ENCODE measurements around the gene CSNK1D.

The CSNK1D gene

GRCh38 chr17:82291582-82292250 lies 18.2 kb upstream of the CSNK1D start:
- no peaks in the 10 kb centered on the region for H3K27me3 Mint-ChIP-seq (ENCODE audit: low read depth)
- H3K9me3 Mint-ChIP-seq, result no peaks in the 10 kb centered on the region
- H3K36me3 Mint-ChIP-seq (ENCODE audit: low read depth), result peaks cover 5% of the 10 kb centered on the region
- peak overlapping the region; percentile 64 for H3K27ac Mint-ChIP-seq
- peak overlapping the region; percentile 71 for H3K4me3 Mint-ChIP-seq
- peaks cover 27% of the 10 kb centered on the region for H3K4me1 Mint-ChIP-seq (ENCODE audit: low read depth)

DNA sequence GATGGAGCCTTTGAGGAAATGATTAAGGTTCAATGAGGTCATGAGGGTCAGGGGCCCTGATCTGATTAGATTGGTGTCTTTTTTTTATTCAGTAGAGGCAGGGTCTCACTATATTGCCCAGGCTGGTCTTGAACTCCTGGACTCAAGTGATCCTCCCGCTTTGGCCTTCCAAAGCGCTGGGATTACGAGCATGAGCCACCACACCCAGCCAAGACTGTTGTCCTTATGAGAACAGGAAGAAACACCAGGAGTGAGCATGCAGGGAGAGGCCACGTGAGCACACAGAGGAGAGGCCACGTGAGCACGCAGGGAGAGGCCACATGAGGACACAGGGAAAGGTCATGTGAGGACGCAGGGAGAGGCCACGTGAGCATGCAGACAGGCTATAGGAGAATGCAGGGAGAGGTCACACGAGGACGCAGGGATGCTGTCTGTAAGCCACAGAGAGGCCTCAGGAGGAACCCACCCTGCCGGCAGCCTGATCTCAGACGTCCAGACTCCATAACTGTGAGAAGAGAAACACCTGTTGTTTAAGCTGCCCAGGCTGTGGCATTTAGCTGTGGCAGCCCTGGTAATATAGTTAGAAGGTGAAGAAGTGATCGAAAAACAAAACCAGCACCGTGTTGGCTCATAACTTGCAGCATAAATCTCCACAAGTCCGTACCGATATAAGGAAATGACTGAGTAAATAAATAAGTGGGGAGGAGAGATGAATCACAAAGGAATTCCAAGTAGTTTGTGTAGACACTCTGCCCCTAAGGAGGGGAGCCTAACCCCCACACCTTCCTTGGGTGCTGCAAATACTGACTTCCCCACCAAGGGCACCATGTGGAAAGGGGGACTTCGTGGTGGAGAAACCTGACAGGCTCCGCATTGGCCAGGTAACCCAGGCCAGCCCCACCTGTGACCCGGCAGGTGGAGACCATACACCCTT lies 14.6 kb upstream of the CSNK1D start:
- Mint-ChIP-seq H3K4me1 (ENCODE audit: low read depth) (peaks cover 3% of the 10 kb centered on the region), H3K27ac (no peak overlapping the region), H3K36me3 (ENCODE audit: low read depth) (no peaks in the 10 kb centered on the region), H3K27me3 (ENCODE audit: low read depth) (peaks cover 5% of the 10 kb centered on the region), H3K4me3 (no peak overlapping the region), H3K9me3 (no peaks in the 10 kb centered on the region)

DNA sequence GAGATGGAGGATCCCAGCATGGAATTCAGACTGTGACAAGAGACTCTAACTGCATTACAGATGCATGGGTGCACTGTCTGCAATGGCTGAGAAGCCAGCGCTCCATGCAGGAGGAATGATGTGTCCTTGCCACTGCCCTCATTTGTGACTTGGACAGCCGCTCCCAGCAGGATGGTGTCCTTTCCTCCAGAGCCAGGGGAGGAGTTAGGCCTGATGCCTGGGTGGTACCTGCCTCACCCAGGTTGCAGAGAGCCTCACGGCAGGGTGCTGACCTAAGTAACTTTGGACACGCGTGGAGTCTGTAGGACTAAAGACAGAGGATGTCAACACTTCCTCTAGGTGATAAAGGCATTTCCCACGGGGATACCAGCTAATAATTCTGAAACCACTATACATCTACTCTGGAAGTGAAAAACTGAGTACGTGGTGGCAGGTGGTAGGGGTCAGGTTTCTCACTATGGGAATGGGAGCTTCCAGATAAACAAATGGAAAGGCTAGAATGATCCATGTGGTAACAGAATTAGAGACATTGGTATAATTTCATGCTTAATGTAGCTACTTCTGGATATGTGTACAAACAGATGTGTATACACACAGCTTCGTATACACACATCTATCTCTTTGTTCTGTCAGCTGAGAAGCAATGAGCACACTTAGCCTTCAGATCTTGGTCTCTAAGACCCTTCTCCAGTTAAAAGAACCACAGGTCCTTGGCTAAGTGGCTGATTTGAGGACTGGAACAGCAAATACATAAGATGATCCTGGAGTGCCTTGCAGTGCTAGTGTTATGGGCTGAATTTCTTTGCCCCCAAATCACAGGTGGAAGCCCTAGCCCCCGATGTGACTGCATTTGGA lies 13.7 kb upstream of the CSNK1D start:
- Mint-ChIP-seq H3K27me3 (ENCODE audit: low read depth) (peaks cover 5% of the 10 kb centered on the region), H3K4me1 (ENCODE audit: low read depth) (peaks cover 3% of the 10 kb centered on the region), H3K36me3 (ENCODE audit: low read depth) (no peaks in the 10 kb centered on the region), H3K4me3 (no peak overlapping the region), H3K9me3 (no peaks in the 10 kb centered on the region), H3K27ac (no peak overlapping the region)

- Mint-ChIP-seq H3K27ac (no peak overlapping the region), H3K4me1 (ENCODE audit: low read depth) (peaks cover 14% of the 10 kb centered on the region), H3K4me3 (no peak overlapping the region), H3K36me3 (ENCODE audit: low read depth) (no peaks in the 10 kb centered on the region), H3K27me3 (ENCODE audit: low read depth) (peaks cover 5% of the 10 kb centered on the region), H3K9me3 (no peaks in the 10 kb centered on the region)
Measured at GRCh38 chr17:82285141-82285540, 11.6 kb upstream of the CSNK1D start.

DNA sequence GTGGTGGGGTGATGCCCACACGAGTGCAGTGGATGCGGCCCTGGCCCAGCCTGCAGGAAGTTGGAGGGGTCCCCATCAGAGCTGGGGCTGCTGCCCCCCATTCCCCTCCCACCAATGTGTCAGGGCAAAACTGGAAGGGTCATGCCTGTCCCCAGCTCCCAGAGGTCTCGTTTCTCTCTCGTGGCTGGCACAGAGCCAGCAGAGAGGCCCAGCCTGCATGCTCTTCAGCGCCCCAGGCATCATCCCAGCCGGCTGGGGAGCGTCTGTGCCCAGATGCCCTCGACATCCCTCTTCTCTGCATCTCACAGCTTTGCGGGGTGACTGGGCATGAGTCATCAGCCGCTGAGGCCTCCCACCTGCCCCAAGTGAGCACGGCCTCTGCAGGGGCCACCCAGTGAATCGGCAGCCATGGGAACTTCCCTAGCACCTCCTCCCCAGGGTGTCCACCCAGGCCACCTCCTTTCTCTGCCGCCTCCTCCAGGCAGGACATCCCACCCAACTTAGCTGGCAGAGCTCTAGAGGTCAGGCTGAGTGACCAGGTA lies 9.8 kb upstream of the CSNK1D start:
- no peak overlapping the region for H3K4me3 Mint-ChIP-seq
- peaks cover 5% of the 10 kb centered on the region for H3K27me3 Mint-ChIP-seq (ENCODE audit: low read depth)
- H3K27ac Mint-ChIP-seq, result no peak overlapping the region
- H3K4me1 Mint-ChIP-seq (ENCODE audit: low read depth), result peaks cover 14% of the 10 kb centered on the region
- no peaks in the 10 kb centered on the region for H3K36me3 Mint-ChIP-seq (ENCODE audit: low read depth)
- no peaks in the 10 kb centered on the region for H3K9me3 Mint-ChIP-seq

- no peaks in the 10 kb centered on the region for H3K9me3 Mint-ChIP-seq
- H3K27me3 Mint-ChIP-seq (ENCODE audit: low read depth), result peaks cover 5% of the 10 kb centered on the region
- H3K4me1 Mint-ChIP-seq (ENCODE audit: low read depth), result peaks cover 13% of the 10 kb centered on the region
- H3K27ac Mint-ChIP-seq, result no peak overlapping the region
- H3K4me3 Mint-ChIP-seq, result no peak overlapping the region
- H3K36me3 Mint-ChIP-seq (ENCODE audit: low read depth), result no peaks in the 10 kb centered on the region
Measured at GRCh38 chr17:82282239-82283207, 9.0 kb upstream of the CSNK1D start.

DNA sequence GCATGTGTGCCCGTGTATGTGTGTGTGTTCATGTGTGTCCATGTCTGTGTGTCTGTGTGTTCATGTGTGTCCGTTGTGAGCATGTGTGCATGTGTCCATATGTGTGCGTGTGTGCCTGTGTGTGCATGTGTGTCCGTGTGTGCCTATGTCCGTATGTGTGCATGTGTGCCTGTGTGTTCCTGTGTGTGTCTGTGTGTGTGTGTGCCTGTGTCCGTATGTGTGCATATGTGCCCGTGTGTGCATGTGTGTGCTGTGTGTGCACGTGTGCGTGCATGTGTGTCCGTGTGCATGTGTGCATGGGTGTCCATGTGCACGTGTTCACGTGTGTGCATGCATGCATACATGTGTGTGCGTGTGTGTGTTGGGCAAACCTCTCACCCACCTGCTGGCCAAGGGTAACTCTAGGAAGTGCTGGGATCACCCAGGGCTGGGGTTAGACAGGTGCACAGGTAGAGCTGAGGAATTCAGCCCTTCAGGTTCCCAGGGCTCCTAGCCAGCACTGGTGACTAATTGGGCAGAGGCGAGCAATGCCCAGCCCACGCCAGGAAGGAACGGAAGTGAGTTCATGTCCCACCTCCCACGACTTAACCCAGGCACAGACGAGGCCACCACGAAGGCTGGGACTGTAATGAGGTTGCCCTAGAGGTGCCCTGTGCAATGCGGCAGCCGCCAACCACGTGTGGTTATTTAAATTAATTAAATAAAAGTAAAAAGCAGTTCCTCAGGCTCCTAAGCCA lies 8.2 kb upstream of the CSNK1D start:
- Mint-ChIP-seq H3K27ac (no peak overlapping the region), H3K4me3 (no peak overlapping the region), H3K27me3 (ENCODE audit: low read depth) (peaks cover 5% of the 10 kb centered on the region), H3K9me3 (no peaks in the 10 kb centered on the region), H3K4me1 (ENCODE audit: low read depth) (peaks cover 13% of the 10 kb centered on the region), H3K36me3 (ENCODE audit: low read depth) (no peaks in the 10 kb centered on the region)

DNA sequence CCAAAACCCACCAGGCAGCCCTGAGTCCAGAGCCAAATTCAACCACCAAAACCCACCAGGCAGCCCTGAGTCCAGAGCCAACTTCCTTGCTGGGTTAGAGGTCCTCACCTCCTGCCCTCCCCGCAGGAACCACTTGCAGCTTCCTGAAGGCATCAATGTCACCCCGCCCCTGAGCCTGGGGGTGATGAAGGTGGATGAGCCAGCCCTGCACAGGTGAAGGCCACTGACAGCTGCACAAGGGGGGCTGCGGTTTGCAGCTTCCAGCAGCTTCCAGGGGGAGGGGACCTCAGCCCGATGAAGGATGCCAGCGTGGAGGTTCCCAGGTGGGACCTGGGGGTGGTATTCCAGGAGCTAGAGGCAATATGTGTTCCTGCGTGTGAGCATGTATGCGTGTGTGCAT lies 7.6 kb upstream of the CSNK1D start:
- Mint-ChIP-seq H3K4me3 (no peak overlapping the region), H3K9me3 (no peaks in the 10 kb centered on the region), H3K27ac (no peak overlapping the region), H3K4me1 (ENCODE audit: low read depth) (peaks cover 13% of the 10 kb centered on the region), H3K27me3 (ENCODE audit: low read depth) (peaks cover 5% of the 10 kb centered on the region), H3K36me3 (ENCODE audit: low read depth) (no peaks in the 10 kb centered on the region)

- no peak overlapping the region for H3K4me3 Mint-ChIP-seq
- H3K36me3 Mint-ChIP-seq (ENCODE audit: low read depth), result no peaks in the 10 kb centered on the region
- no peak overlapping the region for H3K27ac Mint-ChIP-seq
- H3K9me3 Mint-ChIP-seq, result no peaks in the 10 kb centered on the region
- peaks cover 5% of the 10 kb centered on the region for H3K27me3 Mint-ChIP-seq (ENCODE audit: low read depth)
- peaks cover 15% of the 10 kb centered on the region for H3K4me1 Mint-ChIP-seq (ENCODE audit: low read depth)
Measured at GRCh38 chr17:82280537-82280936, 7.0 kb upstream of the CSNK1D start.

DNA sequence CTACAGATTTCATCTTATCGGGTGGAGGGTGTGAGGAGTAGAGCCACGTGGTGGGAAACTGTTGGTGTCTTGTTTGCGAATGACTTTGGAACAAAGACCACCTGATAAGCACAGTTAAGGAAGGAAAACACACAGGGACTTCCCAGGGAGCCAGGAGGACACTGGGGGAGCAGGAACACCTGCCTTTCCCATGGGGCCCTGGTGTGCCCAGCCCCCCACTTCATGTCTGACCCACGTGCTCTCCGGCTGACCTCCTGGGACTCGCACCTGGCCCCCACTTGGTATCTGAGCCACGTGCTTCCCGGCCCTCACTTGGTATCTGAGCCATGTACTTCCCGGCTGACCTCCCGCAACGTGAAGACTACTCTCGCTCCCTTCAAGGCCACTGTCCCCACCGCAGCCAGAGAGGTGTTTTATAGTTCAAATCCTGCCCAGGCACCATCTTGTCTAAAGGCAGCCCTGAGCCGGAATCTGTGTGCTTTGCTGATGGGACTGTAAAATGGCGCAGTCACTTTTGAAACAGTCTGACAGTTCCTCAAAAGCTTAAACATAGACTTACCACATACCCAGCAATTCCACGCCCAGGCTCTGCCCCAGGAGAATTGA lies 5.4 kb upstream of the CSNK1D start:
- Mint-ChIP-seq H3K9me3 (no peaks in the 10 kb centered on the region), H3K4me3 (no peak overlapping the region), H3K27ac (no peak overlapping the region), H3K4me1 (ENCODE audit: low read depth) (peaks cover 18% of the 10 kb centered on the region), H3K27me3 (ENCODE audit: low read depth) (no peaks in the 10 kb centered on the region), H3K36me3 (ENCODE audit: low read depth) (no peaks in the 10 kb centered on the region)

DNA sequence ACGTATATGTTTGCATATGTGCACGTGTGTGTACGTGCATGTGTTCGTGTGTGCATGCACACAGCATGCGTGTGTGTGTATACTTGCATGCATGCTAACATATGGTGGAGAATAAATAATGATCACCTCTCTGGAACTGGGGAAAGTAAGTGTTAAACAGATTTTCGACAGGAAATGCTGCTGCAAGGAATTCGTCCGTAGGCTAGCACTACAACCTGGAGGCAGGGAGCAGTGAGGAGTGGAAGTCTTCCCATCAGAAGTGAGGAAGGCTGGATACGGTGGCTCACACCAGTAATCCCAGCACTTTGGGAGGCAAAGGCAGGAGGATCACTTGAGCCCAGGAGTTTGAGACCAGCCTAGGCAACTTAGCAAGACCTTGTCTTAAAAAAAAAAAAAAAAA lies 4.8 kb upstream of the CSNK1D start:
- H3K27me3 Mint-ChIP-seq (ENCODE audit: low read depth), result no peaks in the 10 kb centered on the region
- H3K9me3 Mint-ChIP-seq, result no peaks in the 10 kb centered on the region
- peaks cover 18% of the 10 kb centered on the region for H3K4me1 Mint-ChIP-seq (ENCODE audit: low read depth)
- H3K4me3 Mint-ChIP-seq, result no peak overlapping the region
- H3K27ac Mint-ChIP-seq, result no peak overlapping the region
- H3K36me3 Mint-ChIP-seq (ENCODE audit: low read depth), result no peaks in the 10 kb centered on the region

- Mint-ChIP-seq H3K4me1 (ENCODE audit: low read depth) (peaks cover 18% of the 10 kb centered on the region), H3K27me3 (ENCODE audit: low read depth) (no peaks in the 10 kb centered on the region), H3K9me3 (no peaks in the 10 kb centered on the region), H3K27ac (no peak overlapping the region), H3K36me3 (ENCODE audit: low read depth) (no peaks in the 10 kb centered on the region), H3K4me3 (no peak overlapping the region)
Measured at GRCh38 chr17:82277851-82278250, 4.4 kb upstream of the CSNK1D start.

- Mint-ChIP-seq H3K27me3 (ENCODE audit: low read depth) (no peaks in the 10 kb centered on the region), H3K9me3 (no peaks in the 10 kb centered on the region), H3K27ac (no peak overlapping the region), H3K4me1 (ENCODE audit: low read depth) (peaks cover 22% of the 10 kb centered on the region), H3K4me3 (peak overlapping the region; percentile 30), H3K36me3 (ENCODE audit: low read depth) (peaks cover 6% of the 10 kb centered on the region)
Measured at GRCh38 chr17:82276938-82277337, 3.4 kb upstream of the CSNK1D start.

All from T-helper 1 cell treated with Interleukin-12 subunit alpha and Interleukin-12 subunit beta and Interleukin-4 antibody, amounts not matched to agents 30 μg/mL and 1 μg/mL, for 36 hours (primary cell).